Fibroblast of lung (primary cell): ENCODE data around the gene SPPL3.

Experiments used
- CTCF ChIP-seq, 2 donors: IDR thresholded peaks in 1 of 2; conservative IDR thresholded peaks in 1 of 2; 1 replicate in 1 of 2; 2 replicates in 1 of 2; pipeline ENCODE4 v1.5.1; 2011 to 2012; ENCODE audit warnings: low read length in 2 of 2, control low read depth in 1 of 2, inconsistent platforms in 1 of 2, low read depth in 1 of 2, mild to moderate bottlenecking in 1 of 2
- EZH2 ChIP-seq: IDR thresholded peaks from 2 replicates; pipeline ENCODE4 v1.5.1; 2012; ENCODE audit warnings: low read length, control low read depth, mild to moderate bottlenecking; ENCODE audit errors: missing control alignments

DNA sequence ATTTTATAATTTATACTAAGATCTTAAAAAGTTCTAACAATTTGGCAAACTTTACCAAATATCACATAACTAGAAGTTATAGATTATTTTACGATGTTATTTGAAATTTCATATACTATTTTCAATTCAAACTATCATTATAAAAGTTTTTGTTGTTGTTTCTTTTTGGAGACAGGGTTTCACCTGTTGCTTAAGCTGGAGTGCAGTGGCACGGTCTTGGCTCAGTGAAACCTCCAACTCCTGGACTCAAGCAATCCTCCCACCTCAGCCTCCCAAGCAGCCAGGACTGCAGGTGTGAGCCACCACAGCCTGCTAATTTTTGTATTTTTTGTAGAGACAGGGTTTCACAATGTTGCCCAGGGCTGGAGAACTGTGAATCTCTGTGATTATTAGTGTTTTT is 87.8 kb downstream of the SPPL3 start:
- TF ChIP-seq CTCF (conservative IDR thresholded peaks at IDR 0.05 in 1 of 2, IDR thresholded peaks at IDR 0.05 in 1 of 2; ENCODE audit: low read depth in 1 of 2, low read length in 2 of 2) (no peak), EZH2 (no peak)
